ENCODE results near the gene AIG1.
A peak's percentile ranks its signal among the peaks of the same experiment; 100 is the strongest.

AIG1 gene

DNA sequence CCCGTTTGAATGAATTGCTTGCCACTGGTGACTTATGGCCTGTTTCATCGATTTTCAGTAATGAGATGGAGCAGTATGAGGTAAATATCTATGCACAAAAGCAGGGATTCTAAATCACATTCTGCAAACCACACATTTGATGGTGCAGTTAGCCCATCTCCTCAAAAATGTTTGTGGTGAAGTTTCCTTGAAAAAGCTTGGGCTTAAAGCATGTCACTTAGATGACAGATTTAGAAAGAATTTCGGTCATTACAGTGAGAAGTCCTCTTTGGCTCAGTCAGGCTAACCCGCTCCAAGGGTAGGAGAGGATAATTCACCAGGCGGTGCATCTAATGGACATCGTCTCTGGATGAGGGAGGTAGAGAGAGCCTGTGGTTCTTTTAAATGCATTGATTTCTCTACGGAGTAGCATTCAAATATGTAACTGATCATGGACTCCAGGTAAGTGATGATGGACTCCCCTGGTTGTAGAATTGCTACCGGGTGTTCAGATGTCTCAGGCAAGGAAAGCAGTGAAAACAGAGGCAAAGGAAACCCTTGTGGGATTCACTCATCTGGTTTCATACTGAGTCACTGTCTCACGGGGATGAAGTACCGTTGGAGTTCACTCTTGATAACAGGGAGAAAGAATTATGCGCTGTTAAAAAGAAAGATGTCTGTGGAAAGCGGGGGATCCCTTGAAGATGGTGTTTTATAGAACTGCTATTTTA lies 65.3 kb downstream of the AIG1 start:
- DNase-seq (ENCODE audit: low read depth in 3 of 3, low spot score in 1 of 3) = no peak

GRCh38 chr6:143126574-143126941 lies 65.9 kb downstream of the AIG1 start:
- DNase-seq (ENCODE audit: low read depth in 3 of 3, low spot score in 1 of 3) = no peak

- DNase-seq (ENCODE audit: low read depth in 3 of 3, low spot score in 1 of 3) = no peak
These were observed 67.4 kb downstream of the AIG1 start for GRCh38 chr6:143127941-143128680.

GRCh38 chr6:143128681-143129015 lies 68.0 kb downstream of the AIG1 start:
- no peak for DNase-seq (ENCODE audit: low read depth in 3 of 3, low spot score in 1 of 3)

- DNase-seq (ENCODE audit: low read depth in 3 of 3, low spot score in 1 of 3) = no peak
These were observed 70.2 kb downstream of the AIG1 start for GRCh38 chr6:143130928-143131327.

GRCh38 chr6:143135325-143135724 lies 74.6 kb downstream of the AIG1 start:
- no peak for DNase-seq (ENCODE audit: low read depth in 3 of 3, low spot score in 1 of 3)

DNA sequence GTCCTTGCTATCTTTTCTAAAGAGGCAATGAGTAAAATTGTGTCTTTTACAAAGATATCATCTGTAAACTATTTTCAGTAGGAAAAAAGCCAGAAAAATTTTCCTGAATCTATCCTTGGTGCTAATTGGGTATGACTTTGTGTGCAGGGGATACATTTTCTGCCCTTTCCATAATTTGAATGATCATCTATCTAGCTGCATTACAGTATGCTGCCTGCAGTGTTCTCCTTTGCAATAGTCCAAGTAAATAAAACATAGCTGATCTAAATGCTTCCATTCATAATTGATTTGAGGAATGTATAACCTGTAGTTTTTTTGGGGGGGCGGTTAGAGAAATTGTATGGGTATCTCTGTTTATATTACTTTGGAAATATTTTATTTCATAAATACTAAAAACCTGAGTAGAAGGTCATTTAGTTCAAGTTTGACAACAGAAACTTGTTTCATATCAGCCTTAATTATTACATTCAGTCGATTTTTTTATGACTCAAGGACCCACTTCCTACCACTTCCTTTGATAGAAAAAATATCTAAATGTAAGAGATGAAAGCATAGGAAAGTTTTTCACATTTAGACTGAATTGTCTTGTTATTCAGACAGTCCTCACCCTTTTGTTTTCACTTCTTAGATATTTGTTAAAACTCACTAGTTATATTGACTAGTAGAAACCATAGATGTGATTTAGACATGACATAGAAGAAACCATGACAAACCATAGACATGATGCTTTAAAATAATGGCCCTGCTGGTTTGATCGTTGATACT lies 75.3 kb downstream of the AIG1 start:
- DNase-seq (ENCODE audit: low read depth in 3 of 3, low spot score in 1 of 3) = no peak

GRCh38 chr6:143136647-143137046 lies 76.0 kb downstream of the AIG1 start:
- DNase-seq (ENCODE audit: low read depth in 3 of 3, low spot score in 1 of 3) = no peak

GRCh38 chr6:143139239-143139784 lies 78.6 kb downstream of the AIG1 start:
- peak in 1 of 3 donors; percentile 4 for DNase-seq (ENCODE audit: low read depth in 3 of 3, low spot score in 1 of 3)

GRCh38 chr6:143139884-143140283 lies 79.2 kb downstream of the AIG1 start:
- DNase-seq (ENCODE audit: low read depth in 3 of 3, low spot score in 1 of 3) = peak in 1 of 3 donors; percentile 9

DNA sequence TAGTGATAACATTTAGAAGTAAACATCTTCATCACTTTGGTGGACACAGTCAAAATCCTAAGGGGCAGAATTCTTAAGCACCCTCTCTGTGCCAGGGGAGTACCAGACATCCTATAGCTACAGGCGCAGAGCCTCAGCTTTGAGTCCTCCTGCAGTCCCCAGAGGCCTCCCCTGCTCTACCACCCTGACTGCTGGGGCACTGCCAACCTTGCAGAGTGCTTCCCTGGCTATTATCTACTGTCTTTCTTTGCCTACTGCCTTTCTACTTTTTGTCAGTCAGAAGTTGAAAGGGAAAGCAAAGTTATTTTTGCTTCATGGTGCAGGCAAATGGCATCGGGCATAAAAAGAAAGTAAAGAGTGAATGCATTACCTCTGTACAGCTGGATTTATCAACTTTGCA lies 80.1 kb downstream of the AIG1 start:
- DNase-seq (ENCODE audit: low read depth in 3 of 3, low spot score in 1 of 3) = no peak

DNA sequence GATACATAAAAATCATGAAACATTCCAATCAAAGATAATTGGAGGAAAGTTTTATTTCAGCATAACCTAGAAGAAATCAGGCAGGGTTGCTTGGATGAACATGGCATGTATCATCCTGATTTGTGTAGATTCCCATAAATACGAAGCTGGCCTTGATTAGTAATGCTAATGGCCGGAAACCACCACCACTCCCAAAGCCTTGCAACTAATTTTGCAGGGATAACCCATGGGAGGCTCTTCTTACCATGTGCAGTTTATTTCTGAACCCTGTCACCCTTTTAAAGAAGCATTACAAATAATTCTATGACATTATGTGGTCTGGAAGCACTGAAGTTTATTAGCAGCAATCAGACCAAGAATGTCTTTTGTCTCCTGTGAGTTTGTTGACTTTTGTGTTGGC lies 80.8 kb downstream of the AIG1 start:
- no peak for DNase-seq (ENCODE audit: low read depth in 3 of 3, low spot score in 1 of 3)

DNA sequence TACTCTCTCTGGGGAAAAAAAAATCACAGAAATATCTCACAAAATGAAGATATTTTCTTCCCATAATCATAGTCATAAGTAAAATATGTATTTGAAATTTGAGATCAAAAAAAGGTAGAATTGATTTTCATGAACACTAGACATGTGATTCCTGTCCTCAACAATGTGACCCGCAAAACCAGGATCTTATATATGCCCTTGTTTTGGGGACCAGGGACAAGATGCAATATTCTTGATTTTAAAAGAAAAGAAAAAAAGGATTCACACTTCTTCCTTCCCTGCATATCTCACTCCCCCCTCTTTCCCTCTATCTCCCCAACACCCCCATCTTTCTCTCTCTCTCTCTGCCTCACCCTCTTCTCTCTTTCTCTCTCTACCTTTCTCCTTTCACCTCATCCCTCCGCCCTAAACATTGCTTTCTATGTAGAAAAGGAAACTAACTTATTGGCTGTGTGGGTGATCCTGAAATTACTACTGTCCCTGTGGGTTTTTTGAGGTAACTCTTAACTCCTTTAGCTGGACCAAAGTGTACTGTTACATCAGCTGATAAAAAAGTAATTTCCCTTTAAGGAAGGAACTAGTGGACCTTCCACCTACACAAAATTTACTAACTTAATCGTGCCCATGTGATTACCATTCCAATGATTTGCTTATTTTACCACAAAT lies 85.6 kb downstream of the AIG1 start:
- DNase-seq (ENCODE audit: low read depth in 3 of 3, low spot score in 1 of 3) = no peak

DNA sequence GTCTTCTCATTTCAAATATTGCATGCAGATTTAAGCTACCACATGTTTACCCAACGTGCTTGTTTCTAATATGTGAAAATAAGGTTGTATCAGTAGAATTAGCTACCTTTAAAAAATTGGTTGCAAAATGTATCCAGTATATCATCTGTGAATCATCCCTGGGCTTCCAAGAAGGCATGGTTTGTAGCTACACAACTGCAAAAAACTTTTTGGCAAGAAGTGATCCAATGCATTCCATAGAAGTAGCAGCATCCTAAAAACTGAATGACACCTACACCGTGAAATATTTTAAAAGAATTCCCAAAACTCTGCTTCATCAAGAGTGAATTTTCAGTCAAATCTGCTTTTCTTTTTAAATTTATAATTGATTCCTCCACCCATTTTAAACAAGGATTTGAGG lies 89.1 kb downstream of the AIG1 start:
- no peak for DNase-seq (ENCODE audit: low read depth in 3 of 3, low spot score in 1 of 3)

- DNase-seq (ENCODE audit: low read depth in 3 of 3, low spot score in 1 of 3) = no peak
These were observed 89.6 kb downstream of the AIG1 start for GRCh38 chr6:143150281-143150680.

- no peak for DNase-seq (ENCODE audit: low read depth in 3 of 3, low spot score in 1 of 3)
These were observed 90.7 kb downstream of the AIG1 start for GRCh38 chr6:143151381-143151780.

- no peak for DNase-seq (ENCODE audit: low read depth in 3 of 3, low spot score in 1 of 3)
These were observed 95.0 kb downstream of the AIG1 start for GRCh38 chr6:143155681-143156080.

DNA sequence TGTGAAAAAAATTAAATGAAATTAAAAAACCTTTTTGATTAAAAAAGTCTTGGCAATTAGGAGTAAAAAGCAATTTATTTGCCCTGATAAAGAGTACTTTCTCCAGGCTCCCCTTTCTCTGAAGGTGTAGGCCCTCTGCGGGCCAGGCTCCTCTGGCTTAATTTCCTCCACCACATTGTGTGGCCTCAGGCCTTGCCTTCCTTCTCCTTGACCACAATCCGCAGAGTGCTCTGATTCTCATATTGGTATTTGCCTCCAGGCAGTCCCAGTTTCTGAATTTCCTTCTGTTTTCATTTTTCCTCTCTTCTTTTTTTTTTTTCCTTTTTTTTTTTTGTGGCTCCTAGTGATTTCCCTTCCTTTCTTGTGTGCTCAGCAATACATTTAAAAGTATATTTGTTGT lies 96.4 kb downstream of the AIG1 start:
- DNase-seq (ENCODE audit: low read depth in 3 of 3, low spot score in 1 of 3) = no peak

GRCh38 chr6:143158113-143158581 lies 97.5 kb downstream of the AIG1 start:
- no peak for DNase-seq (ENCODE audit: low read depth in 3 of 3, low spot score in 1 of 3)

DNA sequence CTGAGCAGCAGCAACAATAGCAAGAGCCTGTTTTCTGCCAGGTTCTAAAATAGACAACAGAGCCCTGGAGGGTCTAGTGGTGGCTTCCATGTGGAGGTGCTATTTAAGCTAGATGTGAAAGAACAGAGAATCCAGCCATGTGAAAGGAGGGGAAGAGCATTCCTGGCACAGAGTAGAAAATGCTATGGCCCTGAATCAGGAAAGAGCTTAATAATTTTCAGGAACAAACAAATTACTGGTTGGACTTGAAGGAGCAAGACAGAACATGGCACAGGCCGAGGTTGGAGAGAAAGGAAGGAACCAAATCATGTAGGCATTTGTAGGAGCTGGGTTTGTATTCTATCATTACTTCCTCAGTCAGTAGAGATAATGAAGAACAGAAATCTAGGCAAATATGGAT lies 98.3 kb downstream of the AIG1 start:
- no peak for DNase-seq (ENCODE audit: low read depth in 3 of 3, low spot score in 1 of 3)

- DNase-seq (ENCODE audit: low read depth in 3 of 3, low spot score in 1 of 3) = no peak
These were observed 99.3 kb downstream of the AIG1 start for GRCh38 chr6:143160015-143160414.
